ENCODE measurements around the gene MCCD1. TPM values are rescaled to one million over a fixed set of nuclear protein-coding genes. Genes with fewer than 3 reads are reported as not detected.

MCCD1 gene
- total RNA-seq, 1 experiment from 2014 or later, result not detected

DNA sequence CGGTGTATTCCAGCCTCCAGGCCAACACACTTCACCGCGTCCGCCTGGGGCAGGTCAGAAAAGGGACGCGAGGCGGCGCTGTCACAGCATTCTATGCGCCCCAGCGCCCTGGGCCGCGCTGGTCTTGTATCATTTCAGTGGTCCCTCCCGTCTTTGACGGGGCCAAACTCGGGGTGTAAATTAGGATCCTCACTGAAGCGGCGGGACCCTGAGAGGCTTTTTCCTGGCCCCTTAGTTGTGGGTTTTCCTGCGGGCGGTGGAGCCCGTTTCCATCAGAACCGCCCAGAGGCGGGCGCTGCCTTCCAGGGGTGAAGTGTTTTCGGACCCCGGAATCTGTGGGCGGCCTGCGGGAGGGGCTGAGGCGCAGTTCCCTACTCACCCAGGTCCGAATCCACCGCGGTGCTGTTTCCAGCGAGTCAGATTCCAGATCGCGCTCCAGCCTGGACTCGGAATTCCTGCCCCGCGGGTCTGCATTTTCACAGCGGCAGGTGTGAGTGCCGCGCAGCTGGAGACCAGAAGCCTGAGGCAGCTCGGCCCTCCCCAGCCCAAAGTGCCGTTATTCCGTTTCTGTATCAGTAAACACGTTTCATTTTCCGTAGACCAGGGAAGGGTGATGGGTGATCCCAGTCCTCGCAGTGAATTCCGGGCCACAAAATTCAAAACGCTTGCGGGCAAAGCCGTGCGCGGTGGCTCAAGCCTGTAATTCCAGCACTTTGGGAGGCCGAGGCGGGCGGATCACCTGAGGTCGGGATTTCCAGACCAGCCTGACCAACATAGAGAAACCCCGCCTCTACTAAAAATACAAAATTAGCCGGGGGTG, 34.7 kb upstream of the MCCD1 start:
- no peak overlapping the region for H2BK15ac ChIP-seq (ENCODE audit: low read depth, low read length)
- no peaks in the 10 kb centered on the region for H3K79me1 ChIP-seq (ENCODE audit: insufficient read depth, low read depth, low read length, poor library complexity, severe bottlenecking)
- no peak overlapping the region for H4K91ac ChIP-seq (ENCODE audit: insufficient read length, low read depth, low read length)
- H3K4me1 Mint-ChIP-seq, result peaks cover 41 to 42% of the 10 kb centered on the region in 2 experiments
- no peaks in the 10 kb centered on the region for H3K79me2 ChIP-seq (ENCODE audit: insufficient read depth, low read length)
- no peak overlapping the region for H4K5ac ChIP-seq (ENCODE audit: insufficient read length, low read depth, low read length)
- H3K27me3 Mint-ChIP-seq (ENCODE audit: low read depth), result peaks cover 54% of the 10 kb centered on the region
- no peaks in the 10 kb centered on the region; the same call in 1 of the 2 replicates for H3K27me3 ChIP-seq (ENCODE audit: insufficient read depth, low read length)
- no peak overlapping the region for H2BK12ac ChIP-seq (ENCODE audit: insufficient read length, low read depth, low read length)
- TF ChIP-seq, protein P1, sequence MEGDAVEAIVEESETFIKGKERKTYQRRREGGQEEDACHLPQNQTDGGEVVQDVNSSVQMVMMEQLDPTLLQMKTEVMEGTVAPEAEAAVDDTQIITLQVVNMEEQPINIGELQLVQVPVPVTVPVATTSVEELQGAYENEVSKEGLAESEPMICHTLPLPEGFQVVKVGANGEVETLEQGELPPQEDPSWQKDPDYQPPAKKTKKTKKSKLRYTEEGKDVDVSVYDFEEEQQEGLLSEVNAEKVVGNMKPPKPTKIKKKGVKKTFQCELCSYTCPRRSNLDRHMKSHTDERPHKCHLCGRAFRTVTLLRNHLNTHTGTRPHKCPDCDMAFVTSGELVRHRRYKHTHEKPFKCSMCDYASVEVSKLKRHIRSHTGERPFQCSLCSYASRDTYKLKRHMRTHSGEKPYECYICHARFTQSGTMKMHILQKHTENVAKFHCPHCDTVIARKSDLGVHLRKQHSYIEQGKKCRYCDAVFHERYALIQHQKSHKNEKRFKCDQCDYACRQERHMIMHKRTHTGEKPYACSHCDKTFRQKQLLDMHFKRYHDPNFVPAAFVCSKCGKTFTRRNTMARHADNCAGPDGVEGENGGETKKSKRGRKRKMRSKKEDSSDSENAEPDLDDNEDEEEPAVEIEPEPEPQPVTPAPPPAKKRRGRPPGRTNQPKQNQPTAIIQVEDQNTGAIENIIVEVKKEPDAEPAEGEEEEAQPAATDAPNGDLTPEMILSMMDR (conservative IDR thresholded peaks at IDR 0.05), result peak; percentile 95
- no peak overlapping the region for H2BK20ac ChIP-seq (ENCODE audit: low read depth, low read length, poor library complexity, severe bottlenecking)
- no peak overlapping the region for H3K27ac ChIP-seq (ENCODE audit: insufficient read length, low read depth, low read length)
- H3K14ac ChIP-seq (ENCODE audit: insufficient read depth, low read length), result no peak overlapping the region; the same call in 1 of the 2 replicates
- no peak overlapping the region for H3K4ac ChIP-seq (ENCODE audit: low read depth, low read length)
- peaks cover 0 to 2% (median 0%) of the 10 kb centered on the region in 3 experiments; a peak in 2 of 7 replicates for H3K36me3 Mint-ChIP-seq (ENCODE audit: insufficient read depth in 1 of 3, low read depth in 3 of 3)
- H3K56ac ChIP-seq (ENCODE audit: insufficient read length, low read depth, low read length), result no peak overlapping the region
- H2BK120ac ChIP-seq (ENCODE audit: low read depth, low read length, poor library complexity, severe bottlenecking), result no peak overlapping the region
- H3K4me2 ChIP-seq (ENCODE audit: insufficient read depth, insufficient read length, low read length), result peak overlapping the region; percentile 74
- H3K9ac ChIP-seq (ENCODE audit: extremely low read depth, insufficient read length, low read length), result peak overlapping the region; percentile 61
- no peaks in the 10 kb centered on the region for H4K20me1 ChIP-seq (ENCODE audit: control insufficient read depth, insufficient read depth, insufficient read length)
- no peak overlapping the region for H3T11ph ChIP-seq (ENCODE audit: low read length)
- peak overlapping the region; percentile 15 for H3K18ac ChIP-seq (ENCODE audit: insufficient read length, low read depth, low read length)
- peak overlapping the region in 2 of 3 experiments; percentile 53 to 77; a peak in 3 of 7 replicates for H3K27ac Mint-ChIP-seq
- H2AK5ac ChIP-seq (ENCODE audit: insufficient read length, low read length), result no peak overlapping the region
- no peak overlapping the region for H2BK5ac ChIP-seq (ENCODE audit: insufficient read length, low read length)
- no peaks in the 10 kb centered on the region for H3K9me3 ChIP-seq (ENCODE audit: control insufficient read depth, low read depth, low read length)
- peaks cover 2% of the 10 kb centered on the region; the same call in 1 of the 2 replicates for H3K4me1 ChIP-seq (ENCODE audit: insufficient read depth, low read length)
- H3K23ac ChIP-seq (ENCODE audit: insufficient read length, low read depth, low read length), result no peak overlapping the region
- peaks cover 16% of the 10 kb centered on the region for H3K23me2 ChIP-seq (ENCODE audit: insufficient read length, low read depth, low read length, poor library complexity, severe bottlenecking)
- no peak overlapping the region for H4K8ac ChIP-seq (replicated peaks; ENCODE audit: insufficient read length, low read depth, low read length)
- peak; percentile 88 for DNase-seq
- H3K4me3 Mint-ChIP-seq, result peak overlapping the region; percentile 76 to 91
- no CpG with 5 or more reads among the region's 58 CpGs for WGBS (ENCODE audit: extremely low coverage, insufficient read length, low lambda C conversion rate)
- H2AFZ ChIP-seq (ENCODE audit: low read length), result no peak overlapping the region
- H3K9me3 Mint-ChIP-seq, result no peaks in the 10 kb centered on the region; a peak in 2 of 5 replicates

All from H9 (cell line).